HepG2 (cell line): Measurements from ENCODE around the gene SETD5. TPM values are rescaled to one million over a fixed set of nuclear protein-coding genes. Genes with fewer than 3 reads are reported as not detected.

ENCODE experiments used
- ATAC-seq: fragments of 200-7000 bp; cut with Tn5 transposase; 3 replicates; pipeline ENCODE4 v1.9.1; 2020; ENCODE audit warnings: mild to moderate bottlenecking, moderate library complexity
- BruUV-seq: library from RNA; stranded (reverse); fragments of 400-500 nt; replicated peaks from 2 replicates; lab custom pipeline; 2021; lab: Mats Ljungman, UMichigan
- CTCF ChIA-PET: fragments of 300-600 bp; formaldehyde crosslinking; extraction: SDS; loops from one replicate; lab custom pipeline; 2021; ENCODE audit warnings: low total read pairs, inconsistent platforms, low intra/inter-chr PET ratio; lab: Yijun Ruan, JAX
- POLR2A ChIA-PET: fragments of 350-600 bp; sonication (Branson Sonifier 250); formaldehyde crosslinking; loops from one replicate; lab custom pipeline; 2020; ENCODE audit warnings: antibody characterized with exemption, inconsistent platforms; lab: Yijun Ruan, JAX
- DNase-seq: peaks from one replicate; pipeline ENCODE4 v3.0.0-alpha.2; 2015; ENCODE audit warnings: low spot score
- FAIRE-seq: peaks from 3 replicates; lab custom pipeline; 2011; peaks lifted over from hg19 to GRCh38; lab: Jason Lieb, UNC
- H2AFZ ChIP-seq: one replicate; pipeline ENCODE4 v1.6.1; 2011; ENCODE audit warnings: low read length, inconsistent platforms
- H3K27ac ChIP-seq: fragments of 300-600 bp; 3 replicates; pipeline ENCODE4 v1.8.0; 2011; ENCODE audit warnings: mixed run types, mild to moderate bottlenecking, mixed read lengths, low read length, inconsistent platforms; ENCODE audit not compliant: insufficient read depth; ENCODE audit errors: extremely low read length
- H3K27me3 ChIP-seq, 2 experiments: fragments of 200-600 bp in 1 of 2; 2 replicates in 1 of 2; 3 replicates in 1 of 2; pipeline versions ENCODE4 v1.6.0 to v1.8.0; 2011; ENCODE audit warnings: low read length in 2 of 2, mild to moderate bottlenecking in 2 of 2, moderate library complexity in 2 of 2, inconsistent platforms in 1 of 2; ENCODE audit not compliant: insufficient read depth in 2 of 2, control insufficient read depth in 1 of 2
- H3K36me3 ChIP-seq, 2 experiments: fragments of 200-600 bp in 1 of 2; replicated peaks in 1 of 2; 2 replicates in 1 of 2; 3 replicates in 1 of 2; pipeline versions ENCODE4 v1.5.1 to v1.8.0; 2011; ENCODE audit warnings: low read length in 2 of 2, inconsistent platforms in 1 of 2; ENCODE audit not compliant: insufficient read depth in 2 of 2, control insufficient read depth in 1 of 2
- H3K4me1 ChIP-seq: 2 replicates; pipeline ENCODE4 v1.5.1; 2012; ENCODE audit warnings: low read length, inconsistent platforms; ENCODE audit not compliant: insufficient read depth
- H3K4me2 ChIP-seq: 2 replicates; pipeline ENCODE4 v1.6.0; 2011; ENCODE audit warnings: low read depth, low read length, inconsistent platforms
- H3K4me3 ChIP-seq, 3 experiments: fragments of 200-600 bp in 1 of 3; sonication (generic), shearing (Covaris generic) in 1 of 3; replicated peaks in 1 of 3; 2 replicates each; pipeline ENCODE4 v1.5.1; 2011 to 2016; ENCODE audit warnings: low read length in 3 of 3, inconsistent platforms in 2 of 3, low read depth in 2 of 3, mild to moderate bottlenecking in 2 of 3, control low read depth in 1 of 3, mixed read lengths in 1 of 3; ENCODE audit not compliant: insufficient read depth in 1 of 3
- H3K79me2 ChIP-seq: one replicate; pipeline ENCODE4 v1.6.1; 2011; ENCODE audit warnings: low read length, inconsistent platforms; ENCODE audit not compliant: insufficient read depth
- H3K9ac ChIP-seq: 2 replicates; pipeline ENCODE4 v1.6.0; 2011; ENCODE audit warnings: mild to moderate bottlenecking, low read depth, low read length, inconsistent platforms; ENCODE audit not compliant: insufficient read depth
- H3K9me3 ChIP-seq: 2 replicates; pipeline ENCODE4 v1.5.1; 2012; ENCODE audit warnings: mild to moderate bottlenecking, low read length
- H4K20me1 ChIP-seq: 2 replicates; pipeline ENCODE4 v1.6.0; 2011; ENCODE audit warnings: inconsistent platforms, mild to moderate bottlenecking, low read length, moderate library complexity; ENCODE audit not compliant: insufficient read depth
- AGO2 ChIP-seq: fragments of 200-400 bp; formaldehyde crosslinking; optimal IDR thresholded peaks from 2 replicates; pipeline ENCODE3; 2017; ENCODE audit warnings: mild to moderate bottlenecking, low read depth, low read length, moderate library complexity
- DNMT3B ChIP-seq: conservative IDR thresholded peaks from 2 replicates; pipeline ENCODE4 v1.6.1; 2016; ENCODE audit warnings: missing biosample characterization, control low read depth
- ERF ChIP-seq: IDR thresholded peaks from 2 replicates; pipeline ENCODE4 v1.6.1; 2018; ENCODE audit warnings: missing biosample characterization, missing genetic modification reagents
- EZH2 ChIP-seq: conservative IDR thresholded peaks from 2 replicates; pipeline ENCODE4 v1.6.1; 2012; ENCODE audit warnings: mild to moderate bottlenecking, low read depth, low read length, moderate library complexity
- NFKB2 ChIP-seq: sonication (generic); formaldehyde crosslinking; IDR thresholded peaks from 2 replicates; pipeline ENCODE4 v1.4.0; 2020; ENCODE audit warnings: missing genetic modification reagents, borderline replicate concordance
- SRY ChIP-seq: sonication (generic); formaldehyde crosslinking; IDR thresholded peaks from 2 replicates; pipeline ENCODE4 v1.8.0; 2022; ENCODE audit warnings: mild to moderate bottlenecking, missing genetic modification reagents
- TAF1 ChIP-seq: sonication (generic); formaldehyde crosslinking; IDR thresholded peaks from 2 replicates; pipeline ENCODE4 v1.4.0; 2020; ENCODE audit warnings: missing genetic modification reagents
- WGBS: methylation state at CpG from one replicate; pipeline ENCODE4 v1.1.6; 2017; ENCODE audit warnings: low lambda C conversion rate; 5-methylcytosine and 5-hydroxymethylcytosine counted together
- in situ Hi-C: cut with HindIII; loops from 2 replicates; pipeline ENCODE4 v1.10.0; 2017; ENCODE audit warnings: low pct_unique_long_range_greater_than_20kb; ENCODE audit not compliant: extremely low pct_ligation_motif_present
- intact Hi-C: fragments of 100-400 bp; cut with micrococcal nuclease; formaldehyde crosslinking; loops from one replicate; pipeline ENCODE4 v1.10.0; 2022; ENCODE audit not compliant: unreplicated experiment
- polyA plus RNA-seq, 8 experiments: library from polyadenylated mRNA; depleted of rRNA in 3 of 8; stranded (reverse) in 7 of 8; unstranded in 1 of 8; fragments of >200 nt; fragmentation: Illumina TruSeq in 4 of 8; extraction: Trizol in 4 of 8; gene quantifications; 2 replicates each; pipeline versions ENCODE4 v1.2.1 to v1.2.3, GENCODE V29; 2011 to 2016; ENCODE audit warnings: low read depth in 4 of 8, missing spikeins in 1 of 8, mixed read lengths in 1 of 8; ENCODE audit not compliant: insufficient read depth in 1 of 8
- total RNA-seq, 5 experiments: library from RNA; depleted of rRNA; stranded (reverse); fragments of >200 nt; fragmentation: Illumina TruSeq; extraction: Trizol; gene quantifications; 2 replicates each; pipeline ENCODE4 v1.2.3, GENCODE V29; 2016; ENCODE audit warnings: low read depth in 1 of 5
- TF ChIP-seq, protein P1 (sequence below): sonication (generic); formaldehyde crosslinking; IDR thresholded peaks from 2 replicates; pipeline ENCODE4 v1.5.0; 2020; ENCODE audit warnings: mild to moderate bottlenecking, missing genetic modification reagents
- TF ChIP-seq, protein P2 (sequence below): sonication (generic); formaldehyde crosslinking; IDR thresholded peaks from 2 replicates; pipeline ENCODE4 v1.5.1; 2020; ENCODE audit warnings: mild to moderate bottlenecking, moderate library complexity, missing genetic modification reagents
- TF ChIP-seq, protein P3 (sequence below): sonication (generic); formaldehyde crosslinking; IDR thresholded peaks from 2 replicates; pipeline ENCODE4 v1.4.0; 2020; ENCODE audit warnings: mild to moderate bottlenecking, missing genetic modification reagents
- TF ChIP-seq, protein P4 (sequence below): fragments of 450-650 bp; IDR thresholded peaks from 2 replicates; pipeline ENCODE4 v1.6.1; 2016

The SETD5 gene
- total and polyA plus RNA-seq, 2 of the 13 experiments (the other 11 are each of a cell fraction or from before 2014, with no cell fraction given), result 46.8 to 95.8 TPM

DNA sequence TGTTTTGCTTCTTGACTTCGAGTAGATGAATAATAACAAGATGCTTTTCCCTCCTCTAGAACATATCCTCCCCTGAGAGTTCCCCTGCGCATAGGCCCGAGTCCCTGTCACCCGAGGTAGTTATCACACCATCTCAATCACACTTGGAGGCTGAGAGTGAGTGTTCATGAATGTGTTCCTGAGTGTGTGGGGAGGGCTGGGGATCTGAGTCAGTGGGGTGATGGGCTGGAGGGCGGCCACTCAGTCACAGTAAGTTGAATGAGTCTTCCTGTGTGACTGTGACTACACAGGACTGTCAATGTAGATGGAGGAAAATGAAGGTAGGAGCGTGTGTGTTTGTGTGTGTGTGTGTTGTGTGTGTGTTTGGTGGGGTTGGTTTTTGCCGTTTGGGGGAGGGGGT, 71.0 kb downstream of the SETD5 start:
- H3K4me3 ChIP-seq, result no peak overlapping the region
- in situ Hi-C loops (no loop called here), intact Hi-C loops (no loop called here)
- CTCF ChIA-PET, result no interaction called here
- DNase-seq (no peak), FAIRE-seq (no peak), ATAC-seq (no peak)
- no peak overlapping the region for H3K9ac ChIP-seq
- no TSS peak for BruUV-seq
- no peak overlapping the region for H3K4me2 ChIP-seq
- no peak overlapping the region for H3K27ac ChIP-seq
- POLR2A ChIA-PET, result no interaction called here
- no peaks in the 10 kb centered on the region; the same call in 1 of the 2 replicates for H4K20me1 ChIP-seq
- no peaks in the 10 kb centered on the region for H3K27me3 ChIP-seq
- no peaks in the 10 kb centered on the region for H3K4me1 ChIP-seq
- no peak overlapping the region for H2AFZ ChIP-seq
- TF ChIP-seq AGO2 (no peak), SRY (CRISPR knock-in tag) (no peak)
- TF ChIP-seq, protein P1, sequence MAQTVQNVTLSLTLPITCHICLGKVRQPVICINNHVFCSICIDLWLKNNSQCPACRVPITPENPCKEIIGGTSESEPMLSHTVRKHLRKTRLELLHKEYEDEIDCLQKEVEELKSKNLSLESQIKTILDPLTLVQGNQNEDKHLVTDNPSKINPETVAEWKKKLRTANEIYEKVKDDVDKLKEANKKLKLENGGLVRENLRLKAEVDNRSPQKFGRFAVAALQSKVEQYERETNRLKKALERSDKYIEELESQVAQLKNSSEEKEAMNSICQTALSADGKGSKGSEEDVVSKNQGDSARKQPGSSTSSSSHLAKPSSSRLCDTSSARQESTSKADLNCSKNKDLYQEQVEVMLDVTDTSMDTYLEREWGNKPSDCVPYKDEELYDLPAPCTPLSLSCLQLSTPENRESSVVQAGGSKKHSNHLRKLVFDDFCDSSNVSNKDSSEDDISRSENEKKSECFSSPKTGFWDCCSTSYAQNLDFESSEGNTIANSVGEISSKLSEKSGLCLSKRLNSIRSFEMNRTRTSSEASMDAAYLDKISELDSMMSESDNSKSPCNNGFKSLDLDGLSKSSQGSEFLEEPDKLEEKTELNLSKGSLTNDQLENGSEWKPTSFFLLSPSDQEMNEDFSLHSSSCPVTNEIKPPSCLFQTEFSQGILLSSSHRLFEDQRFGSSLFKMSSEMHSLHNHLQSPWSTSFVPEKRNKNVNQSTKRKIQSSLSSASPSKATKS (CRISPR knock-in tag), result no peak
- TF ChIP-seq, all 625 proteins: peak for 0
- 99% methylated on average over 7 of the region's 7 CpGs for WGBS
- Histone ChIP-seq H3K79me2 (peaks cover 3% of the 10 kb centered on the region), H3K36me3 (peaks cover 50 to 92% of the 10 kb centered on the region in 2 experiments), H3K9me3 (no peaks in the 10 kb centered on the region)

DNA sequence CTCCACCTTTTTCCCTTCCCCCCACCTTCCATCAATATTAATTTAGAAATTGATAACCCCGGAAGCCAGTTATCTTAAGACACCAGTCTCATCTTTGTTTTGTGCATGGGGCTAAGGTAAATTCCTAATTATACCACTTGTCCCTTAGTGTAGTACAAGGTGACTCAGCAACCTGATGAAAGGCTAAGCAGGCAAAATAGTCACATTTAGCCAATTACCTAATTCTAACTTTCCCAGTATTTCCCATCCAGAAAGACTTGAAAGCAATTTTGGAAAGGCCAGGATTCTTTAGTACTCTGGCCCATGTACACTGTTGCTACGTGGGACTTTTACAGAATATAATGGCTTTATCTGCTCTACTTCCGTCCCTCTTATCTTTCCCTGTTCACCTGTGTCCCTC, 72.6 kb downstream of the SETD5 start:
- no peaks in the 10 kb centered on the region; the same call in 1 of the 2 replicates for H4K20me1 ChIP-seq
- FAIRE-seq, result no peak
- no peaks in the 10 kb centered on the region for H3K27me3 ChIP-seq
- H3K36me3 ChIP-seq, result peaks cover 47 to 93% of the 10 kb centered on the region in 2 experiments
- no peaks in the 10 kb centered on the region for H3K4me1 ChIP-seq
- ChIA-PET POLR2A (no interaction called here), CTCF (no interaction called here)
- intact Hi-C loops, result no loop called here
- H3K9ac ChIP-seq, result no peak overlapping the region
- ATAC-seq, result no peak
- no peak overlapping the region for H3K4me3 ChIP-seq
- H3K9me3 ChIP-seq, result no peaks in the 10 kb centered on the region
- H2AFZ ChIP-seq, result no peak overlapping the region
- H3K79me2 ChIP-seq, result peaks cover 3% of the 10 kb centered on the region
- no TSS peak for BruUV-seq
- 99% methylated on average over 3 of the region's 3 CpGs for WGBS
- in situ Hi-C loops, result no loop called here
- DNase-seq, result no peak
- no peak overlapping the region for H3K27ac ChIP-seq
- H3K4me2 ChIP-seq, result no peak overlapping the region
- no peak for TF ChIP-seq DNMT3B (CRISPR knock-in tag)
- TF ChIP-seq, protein P2, sequence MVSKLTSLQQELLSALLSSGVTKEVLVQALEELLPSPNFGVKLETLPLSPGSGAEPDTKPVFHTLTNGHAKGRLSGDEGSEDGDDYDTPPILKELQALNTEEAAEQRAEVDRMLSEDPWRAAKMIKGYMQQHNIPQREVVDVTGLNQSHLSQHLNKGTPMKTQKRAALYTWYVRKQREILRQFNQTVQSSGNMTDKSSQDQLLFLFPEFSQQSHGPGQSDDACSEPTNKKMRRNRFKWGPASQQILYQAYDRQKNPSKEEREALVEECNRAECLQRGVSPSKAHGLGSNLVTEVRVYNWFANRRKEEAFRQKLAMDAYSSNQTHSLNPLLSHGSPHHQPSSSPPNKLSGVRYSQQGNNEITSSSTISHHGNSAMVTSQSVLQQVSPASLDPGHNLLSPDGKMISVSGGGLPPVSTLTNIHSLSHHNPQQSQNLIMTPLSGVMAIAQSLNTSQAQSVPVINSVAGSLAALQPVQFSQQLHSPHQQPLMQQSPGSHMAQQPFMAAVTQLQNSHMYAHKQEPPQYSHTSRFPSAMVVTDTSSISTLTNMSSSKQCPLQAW (CRISPR knock-in tag), result no peak
- no peak for TF ChIP-seq ERF (CRISPR knock-in tag)
- TF ChIP-seq, protein P3, sequence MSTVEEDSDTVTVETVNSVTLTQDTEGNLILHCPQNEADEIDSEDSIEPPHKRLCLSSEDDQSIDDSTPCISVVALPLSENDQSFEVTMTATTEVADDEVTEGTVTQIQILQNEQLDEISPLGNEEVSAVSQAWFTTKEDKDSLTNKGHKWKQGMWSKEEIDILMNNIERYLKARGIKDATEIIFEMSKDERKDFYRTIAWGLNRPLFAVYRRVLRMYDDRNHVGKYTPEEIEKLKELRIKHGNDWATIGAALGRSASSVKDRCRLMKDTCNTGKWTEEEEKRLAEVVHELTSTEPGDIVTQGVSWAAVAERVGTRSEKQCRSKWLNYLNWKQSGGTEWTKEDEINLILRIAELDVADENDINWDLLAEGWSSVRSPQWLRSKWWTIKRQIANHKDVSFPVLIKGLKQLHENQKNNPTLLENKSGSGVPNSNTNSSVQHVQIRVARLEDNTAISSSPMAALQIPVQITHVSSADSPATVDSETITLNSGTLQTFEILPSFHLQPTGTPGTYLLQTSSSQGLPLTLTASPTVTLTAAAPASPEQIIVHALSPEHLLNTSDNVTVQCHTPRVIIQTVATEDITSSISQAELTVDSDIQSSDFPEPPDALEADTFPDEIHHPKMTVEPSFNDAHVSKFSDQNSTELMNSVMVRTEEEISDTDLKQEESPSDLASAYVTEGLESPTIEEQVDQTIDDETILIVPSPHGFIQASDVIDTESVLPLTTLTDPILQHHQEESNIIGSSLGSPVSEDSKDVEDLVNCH (CRISPR knock-in tag), result no peak
- no peak for TF ChIP-seq EZH2
- no peak for TF ChIP-seq NFKB2
- no peak for TF ChIP-seq TAF1 (CRISPR knock-in tag)
- TF ChIP-seq, protein P4, sequence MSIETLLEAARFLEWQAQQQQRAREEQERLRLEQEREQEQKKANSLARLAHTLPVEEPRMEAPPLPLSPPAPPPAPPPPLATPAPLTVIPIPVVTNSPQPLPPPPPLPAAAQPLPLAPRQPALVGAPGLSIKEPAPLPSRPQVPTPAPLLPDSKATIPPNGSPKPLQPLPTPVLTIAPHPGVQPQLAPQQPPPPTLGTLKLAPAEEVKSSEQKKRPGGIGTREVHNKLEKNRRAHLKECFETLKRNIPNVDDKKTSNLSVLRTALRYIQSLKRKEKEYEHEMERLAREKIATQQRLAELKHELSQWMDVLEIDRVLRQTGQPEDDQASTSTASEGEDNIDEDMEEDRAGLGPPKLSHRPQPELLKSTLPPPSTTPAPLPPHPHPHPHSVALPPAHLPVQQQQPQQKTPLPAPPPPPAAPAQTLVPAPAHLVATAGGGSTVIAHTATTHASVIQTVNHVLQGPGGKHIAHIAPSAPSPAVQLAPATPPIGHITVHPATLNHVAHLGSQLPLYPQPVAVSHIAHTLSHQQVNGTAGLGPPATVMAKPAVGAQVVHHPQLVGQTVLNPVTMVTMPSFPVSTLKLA, result no peak
